PC-9 (cell line): Measurements from ENCODE around the gene CPE.

Experiments used
- EZH2 ChIP-seq: fragments of 200-600 bp; sonication (generic); IDR thresholded peaks from 2 replicates; pipeline ENCODE4 v1.8.0; 2017; ENCODE audit warnings: antibody characterized with exemption, low read depth
- TF ChIP-seq, protein P1 (sequence below): fragments of 200-600 bp; sonication (generic); conservative IDR thresholded peaks from 2 replicates; pipeline ENCODE4 v1.6.1; 2017; ENCODE audit warnings: mixed run types, antibody characterized with exemption, mild to moderate bottlenecking, moderate library complexity

DNA sequence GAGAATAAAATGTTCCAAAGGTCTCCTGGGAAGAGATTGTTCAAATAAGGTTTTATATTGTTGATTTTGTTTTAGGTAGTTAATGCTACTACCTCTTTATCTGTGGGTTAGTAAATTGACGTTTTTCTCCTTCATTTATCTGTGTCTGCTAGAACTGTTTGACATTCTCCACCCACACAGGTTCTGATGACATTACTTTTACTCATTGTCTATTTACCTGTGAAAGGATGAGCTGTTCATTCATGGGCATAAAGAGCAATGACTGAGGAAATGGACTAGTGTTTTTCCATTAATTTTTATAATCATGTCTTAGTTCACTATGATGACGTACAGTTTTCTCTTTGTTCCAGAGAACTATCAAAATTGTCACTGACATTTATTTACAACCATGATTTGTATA lies 75.6 kb downstream of the CPE start:
- TF ChIP-seq EZH2, result no peak
- TF ChIP-seq, protein P1, sequence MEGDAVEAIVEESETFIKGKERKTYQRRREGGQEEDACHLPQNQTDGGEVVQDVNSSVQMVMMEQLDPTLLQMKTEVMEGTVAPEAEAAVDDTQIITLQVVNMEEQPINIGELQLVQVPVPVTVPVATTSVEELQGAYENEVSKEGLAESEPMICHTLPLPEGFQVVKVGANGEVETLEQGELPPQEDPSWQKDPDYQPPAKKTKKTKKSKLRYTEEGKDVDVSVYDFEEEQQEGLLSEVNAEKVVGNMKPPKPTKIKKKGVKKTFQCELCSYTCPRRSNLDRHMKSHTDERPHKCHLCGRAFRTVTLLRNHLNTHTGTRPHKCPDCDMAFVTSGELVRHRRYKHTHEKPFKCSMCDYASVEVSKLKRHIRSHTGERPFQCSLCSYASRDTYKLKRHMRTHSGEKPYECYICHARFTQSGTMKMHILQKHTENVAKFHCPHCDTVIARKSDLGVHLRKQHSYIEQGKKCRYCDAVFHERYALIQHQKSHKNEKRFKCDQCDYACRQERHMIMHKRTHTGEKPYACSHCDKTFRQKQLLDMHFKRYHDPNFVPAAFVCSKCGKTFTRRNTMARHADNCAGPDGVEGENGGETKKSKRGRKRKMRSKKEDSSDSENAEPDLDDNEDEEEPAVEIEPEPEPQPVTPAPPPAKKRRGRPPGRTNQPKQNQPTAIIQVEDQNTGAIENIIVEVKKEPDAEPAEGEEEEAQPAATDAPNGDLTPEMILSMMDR, result no peak
